IgD-negative memory B cell (primary cell): ENCODE results near the gene CIBAR2. TPM values are rescaled to one million over a fixed set of nuclear protein-coding genes. Genes with fewer than 3 reads are reported as not detected.

ENCODE experiments used
- H3K27ac Mint-ChIP-seq, 3 donors: one replicate each; pipeline ENCODE4 v1.8.0; 2020 to 2022; ENCODE audit warnings: mild to moderate bottlenecking in 3 of 3, mixed read lengths in 3 of 3, moderate library complexity in 1 of 3
- H3K27me3 Mint-ChIP-seq: one replicate; pipeline ENCODE4 v1.8.0; 2021; ENCODE audit warnings: mixed read lengths
- H3K36me3 Mint-ChIP-seq: one replicate; pipeline ENCODE4 v1.8.0; 2020; ENCODE audit warnings: mild to moderate bottlenecking, mixed read lengths
- H3K4me1 Mint-ChIP-seq, 3 donors: one replicate each; pipeline ENCODE4 v1.8.0; 2020 to 2022; ENCODE audit warnings: mixed read lengths in 3 of 3, mild to moderate bottlenecking in 1 of 3
- H3K4me3 Mint-ChIP-seq, 4 donors: one replicate each; pipeline ENCODE4 v1.8.0; 2020 to 2022; ENCODE audit warnings: mild to moderate bottlenecking in 4 of 4, mixed read lengths in 4 of 4, moderate library complexity in 3 of 4
- H3K9me3 Mint-ChIP-seq, 3 donors: one replicate each; pipeline ENCODE4 v1.8.0; 2020 to 2021; ENCODE audit warnings: mixed read lengths in 3 of 3, mild to moderate bottlenecking in 1 of 3
- polyA plus RNA-seq: library from polyadenylated mRNA; unstranded; fragments of 300-500 nt; fragmentation: Illumina TruSeq; gene quantifications from one replicate; pipeline ENCODE4 v1.2.3, GENCODE V29; 2021

CIBAR2 gene
- not detected for polyA plus RNA-seq

GRCh38 chr16:85112364-85112763 is at the start of gene CIBAR2:
CIBAR2 (minus strand) TSS chr16:85112472; CDS start chr16:85112352, 120 bp downstream.
- H3K27me3 Mint-ChIP-seq = no peaks in the 10 kb centered on the region
- H3K4me3 Mint-ChIP-seq = peak within 1 kb of the TSS in 2 of 4 donors; percentile 31 to 47
- H3K9me3 Mint-ChIP-seq = no peaks in the 10 kb centered on the region
- peaks cover 1% of the 10 kb centered on the region for H3K36me3 Mint-ChIP-seq
- H3K4me1 Mint-ChIP-seq = peaks cover 3 to 8% (median 8%) of the 10 kb centered on the region in 3 donors
- H3K27ac Mint-ChIP-seq = peak within 1 kb of the TSS in 2 of 3 donors; percentile 46 to 76

- H3K27ac Mint-ChIP-seq = no peak overlapping the region
Observed at GRCh38 chr16:85159179-85159980, 47.1 kb upstream of the CIBAR2 start.

DNA sequence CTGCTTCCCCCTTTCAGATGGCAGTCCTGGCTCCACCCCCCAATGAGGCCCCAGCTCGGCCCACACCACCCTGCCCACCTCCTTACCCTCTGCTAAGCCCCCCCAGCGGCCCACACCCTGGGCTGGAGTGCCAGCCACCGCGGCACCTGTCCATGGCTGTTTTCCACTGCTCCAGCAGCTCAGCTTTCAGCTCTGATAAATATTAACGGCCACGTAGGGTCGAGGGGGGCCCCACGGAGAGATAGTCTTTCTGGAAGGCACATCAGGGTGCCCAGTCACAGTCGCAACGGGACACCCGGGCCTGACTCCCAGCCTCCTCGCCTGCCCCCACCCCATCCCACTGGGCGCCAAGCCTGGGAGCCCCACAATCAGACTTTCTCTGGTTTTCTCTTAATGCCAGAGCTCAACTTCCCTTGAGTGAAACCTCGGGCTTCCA is 46.5 kb upstream of the CIBAR2 start:
- no peak overlapping the region for H3K27ac Mint-ChIP-seq
- H3K27me3 Mint-ChIP-seq = peaks cover 9% of the 10 kb centered on the region
- H3K4me3 Mint-ChIP-seq = peak overlapping the region in 1 of 4 donors; percentile 7
- H3K4me1 Mint-ChIP-seq = peaks cover 7 to 10% (median 9%) of the 10 kb centered on the region in 3 donors
- peaks cover 2% of the 10 kb centered on the region for H3K36me3 Mint-ChIP-seq
- peaks cover 0 to 6% (median 2%) of the 10 kb centered on the region in 3 donors for H3K9me3 Mint-ChIP-seq

More at GRCh38 chr16:85159179-85159980, 47.1 kb upstream of the CIBAR2 start:
- peaks cover 9% of the 10 kb centered on the region for H3K27me3 Mint-ChIP-seq
- peaks cover 7 to 10% (median 9%) of the 10 kb centered on the region in 3 donors for H3K4me1 Mint-ChIP-seq
- peaks cover 0 to 6% (median 2%) of the 10 kb centered on the region in 3 donors for H3K9me3 Mint-ChIP-seq
- H3K4me3 Mint-ChIP-seq = peak overlapping the region in 2 of 4 donors; percentile 33 to 34
- peaks cover 2% of the 10 kb centered on the region for H3K36me3 Mint-ChIP-seq

GRCh38 chr16:85157813-85158742 is 45.8 kb upstream of the CIBAR2 start:
- Mint-ChIP-seq H3K4me1 (peaks cover 7 to 10% (median 9%) of the 10 kb centered on the region in 3 donors), H3K4me3 (peak overlapping the region; percentile 30 to 90 (median 75)), H3K27ac (peak overlapping the region in 1 of 3 donors; percentile 85), H3K27me3 (peaks cover 9% of the 10 kb centered on the region), H3K9me3 (peaks cover 0 to 6% (median 2%) of the 10 kb centered on the region in 3 donors), H3K36me3 (peaks cover 2% of the 10 kb centered on the region)

DNA sequence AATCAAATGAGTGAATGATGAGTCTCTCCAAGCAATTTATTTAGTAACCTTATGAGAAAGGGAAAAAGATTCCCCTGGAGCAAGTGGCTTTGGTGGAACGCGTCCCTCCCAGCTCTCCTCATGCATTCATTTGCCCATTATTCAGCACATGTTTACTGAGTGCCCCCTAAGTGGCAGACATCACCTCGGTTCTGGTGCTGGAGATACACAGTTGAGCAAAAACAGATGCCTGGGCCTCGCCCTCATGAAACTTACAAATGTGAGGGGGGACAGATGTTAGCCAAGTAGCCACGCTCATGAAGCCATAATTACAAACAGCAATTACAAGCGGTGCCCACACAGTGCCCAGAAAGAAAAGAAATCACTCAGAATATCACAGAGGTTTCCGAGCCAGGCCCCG is 45.1 kb upstream of the CIBAR2 start:
- Mint-ChIP-seq H3K27ac (peak overlapping the region in 1 of 3 donors; percentile 85), H3K4me1 (peaks cover 7 to 10% (median 9%) of the 10 kb centered on the region in 3 donors), H3K36me3 (peaks cover 2% of the 10 kb centered on the region), H3K4me3 (peak overlapping the region; percentile 30 to 90 (median 75)), H3K9me3 (peaks cover 0 to 6% (median 2%) of the 10 kb centered on the region in 3 donors), H3K27me3 (peaks cover 9% of the 10 kb centered on the region)

DNA sequence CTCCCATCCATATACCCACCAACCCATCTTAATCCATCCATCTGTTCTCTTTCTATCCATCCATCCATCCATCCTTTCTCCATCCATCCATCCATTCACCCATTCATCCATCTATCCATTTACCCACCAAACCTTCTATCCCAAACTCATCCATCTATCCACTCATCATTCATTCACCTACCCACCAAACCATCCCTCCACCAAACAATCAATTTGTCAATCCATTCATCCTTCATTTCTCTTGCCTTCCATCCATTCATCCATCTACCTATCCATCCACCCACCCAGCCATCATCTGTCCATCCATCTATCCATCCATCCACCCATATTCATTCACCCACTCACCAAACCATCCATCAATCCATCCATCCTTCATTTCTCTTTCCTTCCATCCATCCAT is 44.6 kb upstream of the CIBAR2 start:
- peaks cover 2% of the 10 kb centered on the region for H3K36me3 Mint-ChIP-seq
- peaks cover 9% of the 10 kb centered on the region for H3K27me3 Mint-ChIP-seq
- H3K27ac Mint-ChIP-seq = no peak overlapping the region
- peaks cover 7 to 10% (median 9%) of the 10 kb centered on the region in 3 donors for H3K4me1 Mint-ChIP-seq
- peaks cover 0 to 6% (median 2%) of the 10 kb centered on the region in 3 donors for H3K9me3 Mint-ChIP-seq
- no peak overlapping the region for H3K4me3 Mint-ChIP-seq

GRCh38 chr16:85156440-85156839 is 44.2 kb upstream of the CIBAR2 start:
- Mint-ChIP-seq H3K27ac (no peak overlapping the region), H3K4me3 (no peak overlapping the region), H3K4me1 (peaks cover 7 to 10% (median 9%) of the 10 kb centered on the region in 3 donors), H3K36me3 (peaks cover 2% of the 10 kb centered on the region), H3K9me3 (peaks cover 0 to 2% (median 1%) of the 10 kb centered on the region in 3 donors), H3K27me3 (peaks cover 8% of the 10 kb centered on the region)

DNA sequence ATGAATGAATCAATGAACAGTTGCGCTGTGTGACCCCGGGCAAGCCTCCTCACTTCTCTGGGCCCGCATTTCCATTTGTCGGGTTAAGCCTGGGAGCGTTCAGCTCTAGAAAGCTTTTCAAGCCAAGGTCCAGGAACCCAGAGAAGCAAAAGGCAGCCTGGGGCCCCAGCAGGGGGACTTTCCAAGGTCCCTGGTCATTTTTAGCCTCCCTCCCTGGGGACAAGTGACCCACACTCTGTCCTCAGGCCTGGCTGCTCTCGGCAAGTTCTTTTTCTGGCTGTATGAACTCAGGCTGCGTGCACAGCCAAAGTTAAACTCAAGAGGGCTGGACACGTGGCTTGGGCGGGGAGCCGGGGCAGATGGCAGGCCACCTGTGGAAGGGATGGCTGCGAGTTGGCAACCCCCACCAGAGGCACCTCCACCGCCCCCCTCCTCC is 41.4 kb upstream of the CIBAR2 start:
- Mint-ChIP-seq H3K4me1 (peaks cover 7 to 9% (median 8%) of the 10 kb centered on the region in 3 donors), H3K36me3 (peaks cover 2% of the 10 kb centered on the region), H3K9me3 (peaks cover 0 to 5% (median 2%) of the 10 kb centered on the region in 3 donors), H3K4me3 (no peak overlapping the region), H3K27ac (no peak overlapping the region), H3K27me3 (peaks cover 11% of the 10 kb centered on the region)

DNA sequence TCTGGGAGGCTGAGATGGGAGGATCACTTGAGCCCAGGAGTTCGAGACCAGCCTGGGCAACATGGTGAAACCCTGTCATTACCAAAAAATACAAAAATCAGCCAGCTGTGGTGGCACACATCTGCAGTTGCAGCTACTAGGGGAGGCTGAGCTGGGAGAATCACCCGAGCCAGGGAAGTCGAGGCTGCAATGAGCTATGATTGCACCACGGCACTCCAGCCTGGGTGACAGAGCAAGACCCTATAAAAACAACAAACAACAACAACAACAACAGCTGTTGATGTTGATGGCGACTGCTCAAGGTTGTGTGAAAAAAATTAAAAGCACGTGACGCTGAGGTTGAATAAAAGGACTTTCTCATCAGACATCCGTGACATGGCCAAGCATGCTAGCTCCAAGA is 40.8 kb upstream of the CIBAR2 start:
- H3K36me3 Mint-ChIP-seq = peaks cover 2% of the 10 kb centered on the region
- H3K4me3 Mint-ChIP-seq = no peak overlapping the region
- H3K27ac Mint-ChIP-seq = no peak overlapping the region
- H3K4me1 Mint-ChIP-seq = peaks cover 5 to 6% (median 6%) of the 10 kb centered on the region in 3 donors
- peaks cover 8% of the 10 kb centered on the region for H3K27me3 Mint-ChIP-seq
- H3K9me3 Mint-ChIP-seq = peaks cover 0 to 5% (median 2%) of the 10 kb centered on the region in 3 donors

DNA sequence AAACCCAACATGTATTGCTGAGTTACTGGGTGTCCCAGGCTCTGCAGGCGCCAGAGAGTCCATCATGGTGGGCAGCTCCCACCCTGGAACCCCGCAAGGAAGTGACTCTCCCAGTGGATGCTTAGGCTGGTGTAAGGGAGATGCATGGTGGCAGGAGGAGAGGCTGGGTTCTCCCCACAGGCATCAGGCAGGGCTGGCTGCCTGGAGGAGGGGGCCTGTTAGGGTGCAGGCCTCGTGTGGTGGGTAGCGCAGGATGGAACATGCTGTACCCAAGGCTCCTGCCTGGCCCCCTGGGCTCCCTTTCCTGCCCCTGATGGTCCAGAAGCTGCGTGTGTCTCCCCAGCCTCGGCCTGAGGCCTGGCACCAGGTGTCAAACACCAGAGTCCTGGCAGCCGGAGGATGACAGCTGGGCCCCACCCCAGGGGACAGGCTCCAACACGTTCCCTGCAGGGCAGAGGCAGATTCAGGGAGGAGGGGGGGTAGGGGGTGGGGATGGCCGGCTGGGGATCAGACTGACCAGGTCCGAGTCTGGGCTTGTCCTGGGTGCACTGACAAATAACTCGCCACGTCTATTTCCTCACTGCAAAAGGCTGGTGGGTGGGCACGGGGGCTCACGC is 40.2 kb upstream of the CIBAR2 start:
- peak overlapping the region in 1 of 4 donors; percentile 70 for H3K4me3 Mint-ChIP-seq
- no peak overlapping the region for H3K27ac Mint-ChIP-seq
- H3K4me1 Mint-ChIP-seq = peaks cover 0 to 1% (median under 1%) of the 10 kb centered on the region in 3 donors
- no peaks in the 10 kb centered on the region for H3K36me3 Mint-ChIP-seq
- H3K9me3 Mint-ChIP-seq = peaks cover 0 to 5% (median 2%) of the 10 kb centered on the region in 3 donors
- H3K27me3 Mint-ChIP-seq = peaks cover 6% of the 10 kb centered on the region

GRCh38 chr16:85151603-85152413 is 39.5 kb upstream of the CIBAR2 start:
- H3K4me1 Mint-ChIP-seq = no peaks in the 10 kb centered on the region
- peaks cover 0 to 5% (median 0%) of the 10 kb centered on the region in 3 donors for H3K9me3 Mint-ChIP-seq
- no peaks in the 10 kb centered on the region for H3K36me3 Mint-ChIP-seq
- no peak overlapping the region for H3K27ac Mint-ChIP-seq
- H3K4me3 Mint-ChIP-seq = peak overlapping the region in 1 of 4 donors; percentile 70
- H3K27me3 Mint-ChIP-seq = peaks cover 5% of the 10 kb centered on the region

DNA sequence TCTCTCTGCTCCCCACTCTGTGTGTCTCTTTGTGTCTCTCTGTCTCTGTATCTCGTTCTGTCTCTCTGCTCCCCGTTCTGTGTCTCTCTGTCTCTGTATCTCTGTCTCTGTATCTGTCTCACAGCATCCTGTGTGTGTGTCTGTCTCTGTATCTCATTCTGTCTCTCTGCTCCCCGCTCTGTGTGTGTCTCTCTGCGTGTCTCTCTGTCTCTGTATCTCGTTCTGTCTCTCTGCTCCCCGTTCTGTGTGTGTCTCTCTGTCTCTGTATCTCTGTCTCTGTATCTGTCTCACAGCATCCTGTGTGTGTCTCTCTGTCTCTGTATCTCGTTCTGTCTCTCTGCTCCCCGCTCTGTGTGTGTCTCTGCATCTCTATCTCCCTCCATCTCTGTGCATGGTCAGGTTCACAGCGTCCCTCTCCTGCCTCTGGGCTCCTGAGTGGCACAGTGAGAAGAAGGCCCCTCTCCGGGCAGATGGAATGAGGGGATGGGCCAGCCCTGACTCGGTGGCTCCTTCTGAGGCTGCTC is 38.9 kb upstream of the CIBAR2 start:
- Mint-ChIP-seq H3K9me3 (peaks cover 0 to 5% (median 0%) of the 10 kb centered on the region in 3 donors), H3K4me3 (no peak overlapping the region), H3K36me3 (no peaks in the 10 kb centered on the region), H3K27me3 (peaks cover 5% of the 10 kb centered on the region), H3K27ac (no peak overlapping the region), H3K4me1 (no peaks in the 10 kb centered on the region)

GRCh38 chr16:85150331-85150940 is 38.2 kb upstream of the CIBAR2 start:
- Mint-ChIP-seq H3K36me3 (no peaks in the 10 kb centered on the region), H3K4me1 (no peaks in the 10 kb centered on the region), H3K27me3 (peaks cover 7% of the 10 kb centered on the region), H3K4me3 (no peak overlapping the region), H3K9me3 (peaks cover 0 to 5% (median 0%) of the 10 kb centered on the region in 3 donors), H3K27ac (no peak overlapping the region)
